ENCODE data around the gene SLC2A9.

SLC2A9 gene

GRCh38 chr4:10020871-10021652 is at the start of gene SLC2A9:
SLC2A9 (minus strand) TSS chr4:10021497; CDS start chr4:10021429, 68 bp downstream.
- no peak for DNase-seq (ENCODE audit: low read depth)

- no peak for DNase-seq (ENCODE audit: low read depth)
Observed at GRCh38 chr4:10069075-10069642, 47.9 kb upstream of the SLC2A9 start.

- DNase-seq (ENCODE audit: low read depth), result no peak
Observed at GRCh38 chr4:10066670-10067651, 45.7 kb upstream of the SLC2A9 start.

GRCh38 chr4:10066206-10066605 is 44.9 kb upstream of the SLC2A9 start:
- no peak for DNase-seq (ENCODE audit: low read depth)

- DNase-seq (ENCODE audit: low read depth), result no peak
Observed at GRCh38 chr4:10063544-10064300, 42.4 kb upstream of the SLC2A9 start.

GRCh38 chr4:10061650-10062415 is 40.5 kb upstream of the SLC2A9 start:
- no peak for DNase-seq (ENCODE audit: low read depth)

- DNase-seq (ENCODE audit: low read depth), result no peak
Observed at GRCh38 chr4:10058371-10058770, 37.1 kb upstream of the SLC2A9 start.

- no peak for DNase-seq (ENCODE audit: low read depth)
Observed at GRCh38 chr4:10057023-10057395, 35.7 kb upstream of the SLC2A9 start.

GRCh38 chr4:10056334-10057022 is 35.2 kb upstream of the SLC2A9 start:
- no peak for DNase-seq (ENCODE audit: low read depth)

- no peak for DNase-seq (ENCODE audit: low read depth)
Observed at GRCh38 chr4:10055871-10056270, 34.6 kb upstream of the SLC2A9 start.

GRCh38 chr4:10054571-10055041 is 33.3 kb upstream of the SLC2A9 start:
- no peak for DNase-seq (ENCODE audit: low read depth)

GRCh38 chr4:10053635-10054453 is 32.5 kb upstream of the SLC2A9 start:
- no peak for DNase-seq (ENCODE audit: low read depth)

- DNase-seq (ENCODE audit: low read depth), result no peak
Observed at GRCh38 chr4:10051517-10052135, 30.3 kb upstream of the SLC2A9 start.

- no peak for DNase-seq (ENCODE audit: low read depth)
Observed at GRCh38 chr4:10050721-10051120, 29.4 kb upstream of the SLC2A9 start.

- DNase-seq (ENCODE audit: low read depth), result no peak
Observed at GRCh38 chr4:10050261-10050661, 29.0 kb upstream of the SLC2A9 start.

- DNase-seq (ENCODE audit: low read depth), result no peak
Observed at GRCh38 chr4:10048941-10049697, 27.8 kb upstream of the SLC2A9 start.

GRCh38 chr4:10047967-10048366 is 26.7 kb upstream of the SLC2A9 start:
- no peak for DNase-seq (ENCODE audit: low read depth)

- DNase-seq (ENCODE audit: low read depth), result no peak
Observed at GRCh38 chr4:10046471-10046870, 25.2 kb upstream of the SLC2A9 start.
